GM19043 (cell line): ENCODE results near the gene DOCK3.
"Not testable (repeated sequence)": the region's sequence is repeated elsewhere in the genome, so short reads cannot be mapped to it uniquely, and the experiment has no call there.

Experiments used
- ATAC-seq: cut with Tn5 transposase; IDR thresholded peaks from one replicate; pipeline ENCODE4 v1.9.1; 2021; ENCODE audit warnings: low read depth; ENCODE audit not compliant: unreplicated experiment

DOCK3 gene

DNA sequence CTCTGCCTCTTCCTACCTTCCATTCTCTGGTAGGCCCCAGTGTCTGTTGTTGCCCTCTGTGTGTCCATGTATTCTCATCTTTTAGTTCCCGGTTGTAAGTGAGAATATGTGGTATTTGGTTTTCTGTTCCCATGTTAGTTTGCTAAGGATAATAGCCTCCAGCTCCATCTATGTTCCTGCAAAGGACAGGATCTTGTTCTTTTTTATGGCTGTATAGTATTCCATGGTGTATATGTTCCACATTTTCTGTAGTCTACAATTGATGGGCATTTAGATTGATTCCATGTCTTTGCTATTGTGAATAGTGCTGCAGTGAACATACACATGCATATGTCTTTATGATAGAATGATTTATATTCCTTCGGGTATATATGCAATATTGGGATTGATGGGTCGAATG, 107.0 kb downstream of the DOCK3 start:
- not testable (repeated sequence) for ATAC-seq

DNA sequence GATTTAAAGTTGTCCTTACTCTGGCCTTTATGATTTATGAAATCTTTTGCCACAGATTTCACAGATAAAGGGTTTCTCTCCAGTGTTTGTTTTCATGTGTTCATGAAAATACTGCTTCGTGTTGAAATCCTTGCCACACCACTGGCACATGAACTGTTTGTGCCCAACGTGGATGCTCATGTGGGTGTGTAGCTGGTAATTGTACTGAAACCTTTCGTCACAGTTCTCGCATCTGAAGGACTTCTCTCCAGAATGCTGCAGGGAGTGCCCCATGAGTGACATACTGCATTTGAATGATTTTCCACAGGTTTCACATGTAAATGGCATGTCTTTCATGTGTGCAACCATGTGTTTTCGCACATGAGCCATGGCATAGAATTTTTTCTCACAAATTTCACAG, 111.9 kb downstream of the DOCK3 start:
- no peak for ATAC-seq

DNA sequence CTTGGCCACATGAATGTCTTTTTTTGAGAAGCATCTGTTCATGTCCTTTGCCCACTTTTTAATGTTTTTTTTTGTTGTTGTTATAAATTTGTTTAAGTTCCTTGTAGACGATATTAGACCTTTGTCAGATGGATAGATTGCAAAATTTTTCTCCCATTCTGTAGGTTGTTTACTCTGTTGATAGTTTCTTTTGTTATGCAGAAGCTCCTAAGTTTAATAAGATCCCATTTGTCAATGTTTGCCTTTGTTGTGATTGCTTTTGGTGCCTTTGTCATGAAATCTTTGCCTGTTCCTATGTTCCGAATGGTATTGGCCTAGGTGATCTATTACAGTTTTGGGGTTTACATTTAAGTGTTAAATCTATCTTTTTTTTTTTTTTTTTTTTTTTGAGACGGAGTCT, 116.2 kb downstream of the DOCK3 start:
- not testable (repeated sequence) for ATAC-seq

DNA sequence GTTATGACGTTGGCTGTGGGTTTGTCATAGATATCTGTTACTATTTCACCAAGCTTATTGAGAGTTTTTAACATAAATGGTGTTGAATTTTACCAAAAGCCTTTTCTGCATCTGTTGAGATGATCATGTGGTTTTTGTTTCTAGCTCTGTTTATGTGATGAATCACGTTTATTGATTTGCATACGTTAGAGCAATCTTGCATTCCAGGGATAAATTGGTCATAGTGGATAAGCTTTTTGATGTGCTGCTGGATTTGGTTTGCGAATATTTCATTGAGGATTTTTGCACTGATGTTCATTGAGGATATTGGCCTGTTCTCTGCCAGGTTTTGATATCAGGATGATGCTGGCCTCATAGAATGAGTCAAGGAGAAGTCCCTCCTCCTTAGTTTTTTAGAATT, 117.8 kb downstream of the DOCK3 start:
- ATAC-seq = no peak

DNA sequence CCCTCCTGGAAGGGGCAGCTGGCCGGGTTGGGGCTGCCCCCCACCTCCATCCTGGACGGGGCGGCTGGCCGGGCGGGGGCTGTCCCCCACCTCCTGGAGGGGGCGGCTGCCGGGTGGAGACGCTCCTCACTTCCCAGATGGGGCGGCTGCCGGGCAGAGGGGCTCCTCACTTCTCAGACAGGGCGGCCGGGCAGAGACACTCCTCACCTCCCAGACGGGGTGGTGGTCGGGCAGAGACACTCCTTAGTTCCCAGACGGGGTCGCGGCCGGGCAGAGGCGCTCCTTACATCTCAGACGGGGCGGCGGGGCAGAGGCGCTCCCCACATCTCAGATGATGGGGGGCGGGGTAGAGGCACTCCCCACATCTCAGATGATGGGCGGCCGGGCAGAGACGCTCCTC, 129.1 kb downstream of the DOCK3 start:
- not testable (repeated sequence) for ATAC-seq

DNA sequence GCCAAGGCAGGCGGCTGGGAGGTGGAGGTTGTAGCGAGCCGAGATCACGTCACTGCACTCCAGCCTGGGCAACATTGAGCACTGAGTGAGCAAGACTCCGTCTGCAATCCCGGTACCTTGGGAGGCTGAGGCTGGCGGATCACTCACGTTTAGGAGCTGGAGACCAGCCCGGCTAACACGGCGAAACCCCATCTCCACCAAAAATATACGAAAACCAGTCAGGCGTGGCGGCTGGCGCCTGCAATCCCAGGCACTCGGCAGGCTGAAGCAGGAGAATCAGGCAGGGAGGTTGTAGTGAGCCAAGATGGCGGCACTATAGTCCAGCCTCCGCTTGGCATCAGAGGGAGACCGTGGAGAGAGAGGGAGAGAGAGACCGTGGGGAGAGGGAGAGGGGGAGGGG, 129.6 kb downstream of the DOCK3 start:
- not testable (repeated sequence) for ATAC-seq

DNA sequence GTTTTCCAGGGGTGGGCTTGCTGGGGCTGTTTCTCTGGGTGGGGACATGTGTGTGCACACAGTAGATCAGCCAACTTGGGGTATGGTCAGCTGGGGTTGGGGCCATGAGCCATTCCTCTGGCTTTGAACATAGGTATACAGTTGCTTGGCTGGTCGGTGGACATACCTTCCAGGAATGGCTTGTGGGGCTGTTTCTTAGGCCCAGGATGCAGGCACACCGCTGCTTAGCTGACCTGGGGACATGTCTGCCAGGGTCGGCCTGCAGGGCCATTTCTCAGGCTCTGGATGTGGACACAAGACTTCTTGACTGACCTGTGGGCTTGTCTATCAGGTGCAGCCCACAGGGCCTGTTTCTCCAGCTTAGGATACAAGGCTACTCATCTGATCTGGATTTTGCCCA, 130.6 kb downstream of the DOCK3 start:
- ATAC-seq = no peak

DNA sequence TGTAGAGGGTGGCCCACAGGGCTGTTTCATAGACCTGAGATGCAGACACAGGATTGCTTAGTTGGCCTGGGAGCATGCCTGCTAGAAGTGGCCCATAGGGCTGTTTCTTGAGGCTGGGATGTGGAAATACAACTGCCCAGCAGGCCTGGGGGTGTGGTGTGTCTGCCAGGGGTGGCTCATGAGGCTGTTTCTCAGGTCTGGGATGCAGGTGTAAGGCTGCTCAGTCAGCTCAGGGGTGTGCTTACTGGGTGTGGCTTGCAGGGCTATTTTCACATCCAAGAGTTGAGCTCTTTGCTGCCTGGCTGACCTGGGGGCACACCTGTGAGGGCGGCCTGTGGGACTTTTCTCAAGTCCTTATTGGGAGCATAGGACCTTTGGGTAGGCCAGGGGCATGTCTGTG, 131.3 kb downstream of the DOCK3 start:
- no peak for ATAC-seq

DNA sequence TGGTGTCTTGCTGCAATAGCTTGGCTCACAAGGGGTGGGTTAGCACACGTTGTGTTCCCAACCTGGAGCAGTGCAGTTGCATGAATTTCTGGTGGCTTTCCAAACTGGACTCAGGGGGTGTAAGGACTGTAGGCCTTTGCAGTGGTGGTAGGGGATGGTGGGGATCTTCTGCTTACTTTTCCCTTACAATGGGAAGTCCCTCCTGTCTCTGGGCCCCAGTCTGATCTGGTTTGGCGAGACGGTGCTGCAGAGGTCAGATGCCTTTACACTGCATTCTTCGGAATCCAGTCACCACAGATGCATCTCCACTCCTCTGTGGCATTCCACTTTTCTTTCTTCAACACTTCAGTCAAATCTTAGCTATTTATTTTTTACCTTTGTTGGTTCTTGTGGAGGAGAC, 132.1 kb downstream of the DOCK3 start:
- ATAC-seq = no peak

DNA sequence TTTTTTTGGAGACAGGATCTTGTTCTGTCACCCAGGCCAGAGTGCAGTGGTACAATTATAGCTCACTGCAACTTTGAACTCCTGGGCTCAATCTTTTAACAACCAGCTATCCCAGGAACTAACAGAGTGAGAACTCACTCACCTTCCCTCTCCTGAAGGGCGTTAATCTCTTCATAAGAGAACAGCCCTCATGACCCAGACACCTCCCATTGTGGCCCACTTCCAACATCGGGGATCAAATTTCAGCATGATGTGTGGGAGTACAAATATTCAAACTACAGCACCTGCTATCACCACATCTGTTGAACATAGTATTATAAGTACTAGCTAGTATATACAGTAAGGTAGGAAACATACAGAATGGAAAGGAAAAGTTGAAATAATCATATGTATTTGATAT, 132.5 kb downstream of the DOCK3 start:
- ATAC-seq = no peak

DNA sequence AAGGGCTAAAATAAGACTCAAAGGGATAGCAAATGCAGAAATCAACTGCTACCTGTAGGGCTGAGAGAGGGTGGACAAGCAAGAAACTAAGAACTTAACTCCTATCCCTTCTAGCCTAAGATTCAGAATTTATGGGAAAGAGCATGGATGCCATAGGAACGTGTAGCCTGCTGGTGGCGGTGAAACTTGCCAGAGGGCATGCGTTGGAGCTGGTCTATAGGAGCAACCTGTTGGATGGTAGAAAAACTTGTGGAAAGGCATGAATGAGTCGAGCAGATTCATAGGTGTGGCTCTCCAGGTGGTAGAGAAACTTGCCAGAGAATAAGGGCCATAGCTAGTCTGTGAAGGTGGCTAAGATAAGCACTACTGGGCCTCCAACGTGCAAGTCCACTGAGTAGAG, 137.2 kb downstream of the DOCK3 start:
- ATAC-seq = no peak

DNA sequence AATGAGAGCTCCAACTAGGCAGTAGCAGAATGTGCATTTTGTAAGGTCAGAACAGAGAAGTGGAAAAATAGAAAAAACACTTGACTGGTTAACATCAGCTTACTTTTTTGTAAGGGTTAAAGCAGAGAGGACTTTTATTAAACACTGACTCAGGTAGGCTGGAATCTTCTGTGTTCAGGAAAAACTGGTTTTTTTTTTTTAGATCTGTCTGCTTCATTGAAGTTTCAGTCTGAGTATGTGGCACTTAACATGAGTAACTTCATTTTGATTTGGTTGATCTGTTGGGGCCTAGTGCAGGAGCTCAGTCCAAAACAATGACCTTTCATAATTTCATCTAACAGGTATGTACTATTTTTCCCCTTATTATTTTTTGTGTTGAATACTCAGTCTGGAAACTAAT, 141.1 kb downstream of the DOCK3 start:
- ATAC-seq = no peak

DNA sequence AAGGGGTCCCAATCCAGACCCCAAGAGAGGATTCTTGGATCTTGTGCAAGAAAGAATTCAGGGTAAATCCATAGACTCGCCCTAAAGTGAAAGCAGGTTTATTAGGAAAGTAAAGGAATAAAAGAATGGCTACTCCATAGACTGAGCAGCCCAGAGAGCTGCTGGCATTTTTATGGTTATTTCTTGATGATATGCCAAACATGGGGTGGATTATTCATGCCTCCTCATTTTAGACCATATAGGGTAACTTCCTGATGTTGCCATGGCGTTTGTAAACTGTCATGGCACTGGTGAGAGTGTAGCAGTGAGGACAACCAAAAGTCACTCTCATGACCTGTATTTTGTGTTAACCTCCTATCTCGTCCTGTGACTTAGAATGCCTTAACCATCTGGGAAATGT, 142.2 kb downstream of the DOCK3 start:
- no peak for ATAC-seq

DNA sequence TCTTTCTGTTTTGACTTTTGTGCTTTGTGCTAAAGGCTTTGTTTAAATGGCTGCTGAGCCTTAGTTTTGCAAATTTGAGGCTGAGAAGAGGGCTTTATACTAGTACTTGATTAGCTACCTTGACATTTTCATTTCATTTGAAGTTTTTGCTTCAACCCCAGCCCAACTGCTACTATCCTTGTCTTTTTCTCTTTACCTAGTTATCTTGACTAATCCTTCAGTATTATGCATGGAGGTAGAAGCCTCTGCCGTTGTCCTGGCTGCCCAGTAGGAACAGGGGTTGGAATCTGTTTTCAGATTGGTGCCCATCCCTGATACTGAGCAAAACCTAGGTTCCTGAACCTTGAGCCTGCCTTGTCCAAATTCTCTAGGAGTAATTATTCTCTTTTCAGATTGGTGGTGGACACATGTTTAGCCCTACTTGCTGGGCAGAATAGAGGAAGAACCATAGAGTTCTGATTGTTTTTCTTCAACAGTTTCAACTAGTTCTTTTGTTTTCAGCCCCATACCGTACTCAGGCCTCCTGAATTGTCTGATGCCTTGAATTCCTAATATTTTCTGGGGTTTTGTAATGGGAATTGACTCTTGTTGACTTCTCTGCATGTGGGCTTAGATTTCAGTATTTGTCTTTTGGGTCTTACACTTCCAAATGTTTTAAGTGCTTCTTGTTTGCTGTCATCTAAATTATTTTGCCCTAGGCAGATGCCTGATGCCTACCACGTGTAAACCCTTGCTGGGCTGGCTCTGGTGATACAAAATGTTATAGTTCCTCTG, 143.2 kb downstream of the DOCK3 start:
- ATAC-seq = no peak

DNA sequence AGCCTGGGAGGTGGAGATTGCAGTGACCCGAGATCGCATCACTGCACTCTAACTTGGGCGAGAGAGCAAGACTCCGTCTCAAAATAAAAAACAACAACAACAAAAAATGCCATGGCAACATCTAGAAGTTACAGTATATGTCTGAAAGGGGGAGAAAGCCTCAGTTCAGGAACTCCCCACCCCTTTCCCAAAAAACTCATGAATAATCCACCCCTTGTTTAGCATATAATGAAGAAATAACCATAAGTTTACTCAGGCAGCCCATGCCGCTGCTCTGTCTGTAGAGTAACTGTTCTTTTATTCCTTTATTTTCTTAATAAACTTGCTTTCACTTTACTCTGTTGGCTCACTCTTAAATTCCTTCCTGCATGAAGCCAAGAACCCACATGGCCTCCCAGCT, 145.2 kb downstream of the DOCK3 start:
- ATAC-seq = no peak

DNA sequence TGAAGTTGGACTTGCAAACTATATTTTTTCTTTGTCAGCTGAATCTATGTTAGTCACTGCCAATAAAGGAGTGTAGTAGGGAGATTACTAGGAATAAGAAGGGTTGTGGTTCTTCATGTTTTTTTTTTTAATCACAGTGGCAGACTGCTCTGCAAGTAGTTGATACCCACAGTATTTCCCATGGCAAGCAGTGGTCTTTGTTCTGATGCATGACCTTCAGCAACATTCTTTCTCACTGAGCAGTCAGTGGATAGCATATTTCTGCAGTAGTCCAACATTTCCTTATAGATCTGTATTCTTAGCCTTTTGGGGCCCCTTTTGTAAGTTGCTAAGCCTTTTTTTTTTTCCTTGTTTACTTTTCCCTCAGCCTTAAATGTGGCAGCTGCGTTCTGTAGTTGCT, 151.1 kb downstream of the DOCK3 start:
- no peak for ATAC-seq

DNA sequence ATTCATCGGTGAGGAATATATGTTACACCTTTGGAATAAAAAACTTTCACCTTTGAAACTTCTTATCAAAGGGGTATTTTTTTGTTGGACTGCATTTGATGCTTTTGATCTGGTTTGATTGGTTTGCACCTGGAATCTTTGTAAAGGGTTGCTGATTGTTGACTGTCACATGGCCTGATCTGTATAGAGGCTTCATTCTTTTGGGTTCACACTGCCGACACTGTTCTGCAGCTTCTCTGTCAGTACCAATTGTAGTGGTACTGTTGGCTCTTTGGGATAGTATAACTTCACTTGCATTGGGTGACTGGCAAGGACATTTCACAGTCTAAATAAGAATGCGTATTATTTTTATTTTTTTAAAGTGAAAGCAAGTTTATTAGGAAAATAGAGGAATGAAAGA, 155.7 kb downstream of the DOCK3 start:
- no peak for ATAC-seq

DNA sequence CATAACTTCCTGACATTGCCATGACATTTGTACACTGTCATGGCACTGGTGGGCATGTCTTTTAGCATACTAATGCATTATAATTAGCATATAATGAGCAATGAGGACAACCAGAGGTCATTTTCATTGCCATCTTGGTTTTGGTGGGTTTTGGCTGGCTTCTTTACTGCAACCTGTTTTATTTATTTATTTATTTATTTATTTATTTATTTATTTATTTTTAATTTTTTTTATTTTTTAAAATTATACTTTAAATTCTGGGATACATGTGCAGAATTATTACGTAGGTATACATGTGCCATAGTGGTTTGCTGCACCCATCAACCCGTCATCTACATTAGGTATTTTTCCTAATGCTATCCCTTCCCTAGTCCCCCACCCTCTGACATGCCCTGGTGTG, 156.3 kb downstream of the DOCK3 start:
- not testable (repeated sequence) for ATAC-seq

DNA sequence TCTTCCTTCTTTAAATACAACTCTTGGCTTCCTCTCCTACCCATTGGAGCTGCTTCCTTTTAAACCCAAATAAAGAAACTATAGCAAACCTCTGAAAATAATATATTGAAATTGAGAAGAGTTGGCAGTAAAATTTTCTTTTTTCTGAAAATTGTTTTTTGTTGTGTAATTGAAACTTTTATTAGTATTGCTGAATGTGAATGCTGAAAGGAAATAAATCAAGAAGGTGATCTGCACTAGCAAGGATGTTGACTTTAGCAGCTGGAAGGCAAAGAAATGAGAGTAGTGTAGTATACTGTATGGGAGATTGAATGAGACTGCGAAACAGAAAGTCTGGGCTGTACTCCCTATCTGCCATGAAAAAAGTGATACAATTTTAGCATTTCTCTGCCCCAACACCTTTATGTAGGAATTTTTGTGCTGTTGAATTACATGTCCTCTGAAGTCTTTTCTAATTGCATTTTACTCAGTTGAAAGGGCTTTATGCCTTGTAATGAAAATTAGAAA, 166.3 kb downstream of the DOCK3 start:
- ATAC-seq = no peak

DNA sequence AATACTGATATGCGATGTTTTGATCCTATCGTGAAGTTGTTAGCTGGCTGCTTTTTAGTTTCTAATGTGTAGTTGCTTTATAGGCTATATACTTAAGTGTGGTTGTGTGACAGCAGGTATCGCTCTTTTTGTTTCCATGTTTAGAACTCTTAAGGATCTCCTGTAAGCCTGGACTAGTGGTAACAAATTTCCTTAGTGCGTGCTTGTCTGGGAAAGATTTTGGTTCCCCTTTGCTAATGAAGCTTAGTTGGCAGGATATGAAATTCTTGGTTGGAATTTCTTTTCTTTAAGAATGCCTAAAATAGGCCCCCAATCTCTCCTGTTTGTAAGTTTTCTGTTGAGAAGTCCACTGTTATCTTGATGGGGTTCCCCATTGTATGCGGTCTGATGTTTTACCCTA, 173.6 kb downstream of the DOCK3 start:
- ATAC-seq = no peak

DNA sequence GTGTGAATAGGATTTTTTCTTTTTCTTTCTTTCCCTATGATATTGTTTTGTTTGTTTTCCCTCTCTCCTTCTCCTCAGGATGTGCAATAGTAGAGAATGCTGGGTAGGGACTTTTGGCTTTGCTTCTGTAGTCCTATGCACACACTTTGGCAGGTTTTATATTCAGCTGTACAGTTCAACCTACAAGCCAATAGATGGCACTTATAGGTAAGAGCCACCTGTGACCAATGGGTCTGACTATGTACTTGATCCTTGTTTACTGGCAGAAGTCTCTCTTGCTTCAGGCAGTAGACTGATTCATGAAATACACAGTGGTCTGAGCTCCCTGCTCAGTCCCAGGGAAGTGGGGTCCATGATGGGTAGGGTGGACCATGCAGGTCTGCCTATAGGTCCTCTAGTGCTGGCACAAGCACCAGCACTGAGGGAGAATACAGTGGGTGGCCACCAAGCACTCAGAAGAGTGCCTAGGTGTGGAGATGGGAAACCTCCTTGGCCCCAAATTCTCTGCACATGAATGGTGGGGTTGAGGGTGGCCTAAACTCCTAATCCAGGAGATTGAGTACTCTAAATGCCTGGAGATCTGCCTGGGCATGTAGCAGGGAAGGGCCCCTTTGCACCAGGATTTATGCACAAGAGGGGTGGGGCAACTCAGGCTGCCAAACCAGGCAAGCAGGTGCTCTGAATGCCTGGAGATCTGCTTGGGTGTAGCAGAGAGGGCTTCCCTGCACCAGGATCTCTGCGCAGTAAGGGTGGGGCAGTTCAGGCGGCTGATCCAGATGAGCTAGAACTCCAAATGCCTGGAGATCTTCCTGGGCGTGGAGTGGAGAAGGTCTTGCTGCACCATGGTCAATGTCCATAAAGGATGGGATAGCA, 176.1 kb downstream of the DOCK3 start:
- ATAC-seq = no peak

DNA sequence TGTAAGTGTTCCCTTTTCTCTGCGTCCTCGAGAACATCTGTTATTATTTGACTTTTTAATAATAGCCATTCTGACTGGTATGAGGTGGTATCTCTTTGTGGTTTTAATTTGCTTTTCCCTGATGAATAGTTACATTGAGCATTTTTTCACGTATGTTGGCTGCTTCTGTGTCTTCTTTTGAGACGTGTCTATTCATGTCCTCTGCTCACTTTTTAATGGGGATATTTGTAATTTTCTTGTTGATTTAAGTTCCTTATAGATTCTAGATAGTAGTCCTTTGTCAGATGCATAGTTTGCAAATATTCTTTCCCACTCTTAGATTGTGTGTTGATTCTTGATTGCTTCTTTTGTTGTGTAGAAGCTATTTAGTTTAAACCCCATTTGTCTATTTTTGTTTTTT, 179.2 kb downstream of the DOCK3 start:
- ATAC-seq = no peak
